ENCODE results near the gene EFHD1.

DNA sequence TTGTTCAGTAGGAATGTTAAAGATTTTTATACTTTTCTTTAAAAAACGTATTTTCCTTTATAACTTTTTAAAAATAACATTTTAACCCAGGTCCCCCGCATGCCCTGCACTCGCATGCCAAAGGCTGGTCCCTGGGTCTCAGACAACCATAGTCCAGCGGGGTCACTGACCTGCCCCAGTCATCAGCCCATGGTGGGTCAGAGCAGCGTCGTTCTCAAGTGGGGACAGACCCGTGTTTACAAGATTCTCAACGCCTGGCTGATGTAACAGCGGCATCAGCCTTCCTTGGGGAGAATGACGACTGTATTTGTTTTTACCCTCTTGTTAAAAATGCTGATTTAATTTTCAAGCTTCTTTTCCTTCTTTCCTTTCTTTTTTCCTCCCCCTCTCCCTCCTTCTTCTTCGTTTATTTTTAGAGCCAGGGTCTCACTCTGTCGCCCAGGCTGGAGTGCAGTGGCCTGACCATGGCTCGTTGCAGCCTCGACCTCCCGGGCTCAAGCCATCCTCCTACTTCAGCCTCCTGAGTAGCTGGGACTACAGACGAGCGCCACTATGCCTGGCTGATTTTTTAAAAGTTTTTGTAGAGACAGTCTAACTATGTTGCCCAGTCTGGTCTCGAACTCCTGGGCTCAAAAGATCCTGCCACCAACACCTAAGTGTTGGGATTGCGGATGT is 1.0 kb upstream of the EFHD1 start:
- TF ChIP-seq, protein P1, sequence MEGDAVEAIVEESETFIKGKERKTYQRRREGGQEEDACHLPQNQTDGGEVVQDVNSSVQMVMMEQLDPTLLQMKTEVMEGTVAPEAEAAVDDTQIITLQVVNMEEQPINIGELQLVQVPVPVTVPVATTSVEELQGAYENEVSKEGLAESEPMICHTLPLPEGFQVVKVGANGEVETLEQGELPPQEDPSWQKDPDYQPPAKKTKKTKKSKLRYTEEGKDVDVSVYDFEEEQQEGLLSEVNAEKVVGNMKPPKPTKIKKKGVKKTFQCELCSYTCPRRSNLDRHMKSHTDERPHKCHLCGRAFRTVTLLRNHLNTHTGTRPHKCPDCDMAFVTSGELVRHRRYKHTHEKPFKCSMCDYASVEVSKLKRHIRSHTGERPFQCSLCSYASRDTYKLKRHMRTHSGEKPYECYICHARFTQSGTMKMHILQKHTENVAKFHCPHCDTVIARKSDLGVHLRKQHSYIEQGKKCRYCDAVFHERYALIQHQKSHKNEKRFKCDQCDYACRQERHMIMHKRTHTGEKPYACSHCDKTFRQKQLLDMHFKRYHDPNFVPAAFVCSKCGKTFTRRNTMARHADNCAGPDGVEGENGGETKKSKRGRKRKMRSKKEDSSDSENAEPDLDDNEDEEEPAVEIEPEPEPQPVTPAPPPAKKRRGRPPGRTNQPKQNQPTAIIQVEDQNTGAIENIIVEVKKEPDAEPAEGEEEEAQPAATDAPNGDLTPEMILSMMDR (IDR thresholded peaks at IDR 0.05) = no peak
- no peak for TF ChIP-seq POLR2A (IDR thresholded peaks at IDR 0.05)

Data from lower leg skin (tissue), 3 donors.